GM18951 (cell line): ENCODE measurements around the gene AUTS2.

Source experiments
- POLR2A ChIP-seq: IDR thresholded peaks from 4 replicates; pipeline ENCODE4 v1.6.1; 2011; ENCODE audit warnings: mild to moderate bottlenecking; ENCODE audit not compliant: insufficient read length, insufficient read depth; ENCODE audit errors: extremely low read depth
- in situ Hi-C: fragments of 300-500 bp; cut with MboI; formaldehyde crosslinking; loops from one replicate; pipeline ENCODE4 v1.12.0; 2022; ENCODE audit warnings: low sequenced_read_pairs, mixed read lengths, inconsistent platforms; ENCODE audit not compliant: unreplicated experiment

Gene AUTS2

DNA sequence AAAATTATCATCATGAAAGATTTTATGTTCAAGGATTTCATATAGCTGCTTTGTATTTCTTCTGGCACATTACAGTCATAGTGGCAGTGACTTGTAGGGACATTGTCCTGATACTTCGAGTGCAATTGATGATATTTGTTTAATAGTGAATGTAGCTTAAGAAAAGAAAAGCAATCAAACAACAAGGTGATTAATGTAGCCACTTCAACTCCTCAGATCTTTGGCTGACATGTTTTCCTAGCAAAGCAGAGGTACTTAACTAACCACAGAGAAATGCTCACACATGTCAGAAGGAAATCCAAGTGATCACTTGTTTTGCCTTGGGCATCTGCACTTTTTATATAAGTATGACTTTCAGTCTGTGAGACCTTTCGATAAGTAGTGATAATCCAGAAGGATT, 470.3 kb downstream of the AUTS2 start:
- in situ Hi-C loops = no loop called here
- TF ChIP-seq POLR2A = no peak

DNA sequence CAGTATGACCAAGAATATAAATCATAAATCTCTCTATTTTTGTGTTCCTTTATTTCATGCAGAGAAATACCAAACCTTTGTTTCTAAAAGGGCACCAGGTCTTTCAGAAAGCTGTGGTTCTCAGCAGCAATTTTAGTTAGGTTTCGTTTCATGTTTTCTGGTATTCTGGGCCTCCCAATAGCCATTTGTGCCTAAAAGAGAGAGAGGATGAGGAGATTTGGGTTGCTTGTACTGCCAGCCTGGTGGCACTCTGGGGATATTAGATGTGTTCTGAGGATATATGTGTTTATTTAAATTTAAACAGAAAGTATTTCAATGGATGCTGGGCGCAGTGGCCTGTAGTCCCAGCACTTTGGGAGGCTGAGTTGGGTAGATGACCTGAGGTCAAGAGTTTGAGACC, 471.7 kb downstream of the AUTS2 start:
- TF ChIP-seq POLR2A = no peak
- in situ Hi-C loops = no loop called here

- in situ Hi-C loops = no loop called here
Observed at GRCh38 chr7:70071766-70072165, 473.5 kb downstream of the AUTS2 start.

GRCh38 chr7:70072220-70072619, 473.9 kb downstream of the AUTS2 start:
- no peak for TF ChIP-seq POLR2A
- in situ Hi-C loops = no loop called here

More at GRCh38 chr7:70071766-70072165, 473.5 kb downstream of the AUTS2 start:
- TF ChIP-seq POLR2A = no peak

- no peak for TF ChIP-seq POLR2A
- in situ Hi-C loops = no loop called here
Observed at GRCh38 chr7:70076325-70076724, 478.1 kb downstream of the AUTS2 start.

DNA sequence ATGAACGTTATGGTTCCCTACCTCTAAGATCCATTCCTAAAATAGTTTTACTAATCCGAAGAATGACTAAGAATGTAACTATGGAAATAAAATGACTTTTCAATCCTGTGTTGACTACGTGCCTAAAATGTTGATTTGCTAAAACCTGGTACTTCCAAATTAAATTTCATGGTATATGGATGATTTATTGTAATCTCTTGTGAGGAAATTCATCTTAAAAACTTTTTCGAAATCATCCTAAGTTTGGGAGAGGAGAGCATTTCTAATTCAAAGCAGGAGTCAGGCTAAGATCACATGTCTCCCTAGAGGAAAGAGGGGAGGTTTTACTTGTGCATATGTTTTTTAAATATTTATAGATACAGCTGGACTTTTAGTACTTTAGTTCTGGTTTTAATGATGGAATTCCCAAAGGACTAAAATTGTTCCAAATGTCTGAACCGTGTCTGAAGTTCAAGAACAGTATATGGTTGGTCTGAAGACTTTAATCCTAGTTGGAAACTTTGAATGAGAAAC, 483.9 kb downstream of the AUTS2 start:
- in situ Hi-C loops = no loop called here
- no peak for TF ChIP-seq POLR2A

DNA sequence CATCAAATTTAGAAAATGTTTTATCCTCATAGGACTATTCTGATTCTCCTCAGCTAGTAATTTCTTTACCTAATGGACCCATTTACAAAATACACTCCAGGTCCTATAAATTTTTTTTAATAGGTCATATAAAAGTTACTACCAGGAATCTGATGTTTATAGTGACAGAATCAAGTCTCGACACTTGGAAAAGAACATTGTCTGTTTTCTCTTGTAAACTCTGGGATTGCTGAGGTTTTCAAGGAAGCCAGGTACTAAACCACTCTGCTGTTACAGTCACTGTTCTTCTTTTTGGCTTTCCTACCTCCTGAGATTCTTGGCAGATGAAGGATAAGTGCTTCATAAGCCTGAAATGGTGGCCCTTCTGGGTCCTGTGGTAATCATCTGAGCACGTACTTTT, 493.1 kb downstream of the AUTS2 start:
- in situ Hi-C loops = no loop called here
- no peak for TF ChIP-seq POLR2A

DNA sequence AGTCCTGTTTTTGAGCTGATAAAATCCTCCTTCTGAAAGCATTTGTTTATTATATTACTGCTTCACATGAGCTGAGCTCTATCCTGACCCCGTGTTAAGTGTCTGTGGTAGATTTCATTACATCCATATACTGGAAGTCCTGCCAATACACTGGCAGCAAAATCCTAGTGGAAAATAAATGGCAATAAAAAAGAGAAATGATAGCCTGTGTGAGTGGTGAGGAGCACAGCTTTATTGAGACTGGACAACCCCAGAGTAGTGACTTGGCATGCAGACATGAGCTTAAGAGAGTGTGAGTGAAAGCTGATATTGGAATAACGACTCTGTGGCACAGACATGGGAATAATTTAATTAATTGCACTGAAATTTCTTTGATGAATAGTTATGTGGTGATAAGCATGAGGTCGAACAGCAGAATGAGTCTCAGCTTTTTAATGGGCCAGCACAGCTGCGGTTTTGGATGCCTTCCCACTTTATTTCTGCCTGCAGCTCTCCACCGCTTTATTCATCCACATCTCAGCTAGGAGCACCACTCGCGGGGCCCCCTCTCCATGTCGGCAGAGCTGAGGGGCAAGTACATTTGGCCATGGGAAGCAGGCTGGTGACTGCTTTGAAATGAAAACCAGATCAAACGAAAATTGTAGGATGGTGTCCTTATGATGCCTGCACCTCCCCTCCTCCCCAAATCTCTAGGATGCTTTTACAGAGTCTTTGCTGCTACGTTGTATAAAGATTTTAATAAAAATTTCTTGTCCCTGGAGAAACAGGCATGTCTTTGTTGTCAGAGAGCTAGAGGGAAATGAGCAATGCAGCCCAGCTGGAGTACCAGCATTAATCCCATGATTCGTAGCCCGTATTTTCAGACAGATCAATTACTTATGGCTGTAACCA, 494.3 kb downstream of the AUTS2 start:
- no peak for TF ChIP-seq POLR2A
- in situ Hi-C loops = no loop called here

DNA sequence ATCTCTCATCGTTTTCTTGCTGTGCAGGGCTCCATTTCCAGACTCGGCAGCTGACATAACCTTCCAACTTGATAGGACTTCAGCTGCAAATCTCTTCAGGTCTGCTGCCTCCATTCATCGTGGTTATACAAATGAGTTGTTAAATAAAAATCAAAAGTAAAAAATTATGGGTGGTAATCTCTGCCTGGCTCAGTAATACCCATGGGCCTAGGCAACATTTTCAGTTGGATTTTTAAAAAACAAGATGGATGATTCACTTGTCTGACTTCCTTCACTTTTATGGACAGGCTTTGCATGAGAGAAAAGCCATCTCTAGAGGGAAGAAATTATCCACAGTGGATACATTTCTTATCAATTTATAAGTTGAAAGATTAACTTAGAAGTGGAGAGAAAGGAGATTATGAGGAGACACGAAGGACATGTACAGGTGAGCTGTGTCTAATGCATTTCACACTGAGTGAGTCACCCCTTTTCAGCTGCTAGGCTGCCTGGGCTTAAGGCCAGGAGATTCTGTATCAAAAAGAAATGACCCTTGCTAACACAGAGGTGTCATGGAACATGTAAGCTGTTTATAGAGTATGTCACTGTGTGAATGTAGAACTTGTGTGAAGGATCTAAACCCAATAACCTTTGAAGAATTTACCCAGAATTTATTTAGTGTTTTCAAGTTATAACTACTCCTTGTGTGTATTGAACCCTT, 495.1 kb downstream of the AUTS2 start:
- in situ Hi-C loops = no loop called here

DNA sequence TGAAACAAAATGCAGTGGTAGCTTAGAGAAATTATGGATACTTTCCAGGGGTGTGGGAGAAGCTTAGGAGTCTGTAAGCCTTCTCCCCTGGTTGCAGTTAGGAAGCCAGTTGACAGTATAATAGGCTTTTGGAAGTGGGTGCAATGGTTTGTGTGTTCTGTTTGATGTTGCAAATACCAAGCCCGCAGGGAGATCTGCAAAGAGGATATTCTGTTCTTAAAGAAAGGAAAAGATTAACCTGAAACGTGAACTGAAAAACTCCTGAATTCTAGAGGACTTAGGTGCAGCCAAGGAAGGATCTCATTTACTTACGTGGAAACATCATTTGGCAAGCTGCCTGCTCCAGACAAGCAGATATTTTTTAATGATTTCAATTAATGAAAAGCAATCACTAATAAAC, 496.6 kb downstream of the AUTS2 start:
- in situ Hi-C loops = no loop called here
- no peak for TF ChIP-seq POLR2A

More for the DNA sequence above, 495.1 kb downstream of the AUTS2 start:
- no peak for TF ChIP-seq POLR2A

- no peak for TF ChIP-seq POLR2A
- in situ Hi-C loops = no loop called here
Observed at GRCh38 chr7:70097645-70098044, 499.4 kb downstream of the AUTS2 start.

DNA sequence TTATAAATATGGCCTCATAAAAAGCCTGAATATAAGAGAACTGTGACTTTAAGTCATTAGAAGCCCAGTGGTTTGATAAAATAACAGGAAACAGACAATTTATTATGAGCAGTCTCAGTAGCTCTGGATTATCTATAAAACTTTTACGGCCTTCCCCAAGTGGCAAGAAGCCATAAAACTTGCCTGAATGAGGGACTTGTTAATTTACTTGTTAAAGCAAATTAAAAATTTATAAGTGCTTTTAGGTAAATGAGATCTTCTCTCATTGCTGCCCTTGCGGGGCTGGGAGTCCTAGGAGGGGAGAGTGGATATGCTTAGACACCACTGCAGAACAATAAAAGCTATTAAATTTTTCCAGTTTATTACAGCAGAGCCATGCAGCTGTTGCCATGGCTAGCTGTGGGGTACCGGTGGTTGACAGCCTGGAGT, 499.9 kb downstream of the AUTS2 start:
- no peak for TF ChIP-seq POLR2A

GRCh38 chr7:70098905-70099672, 500.8 kb downstream of the AUTS2 start:
- TF ChIP-seq POLR2A = no peak
- in situ Hi-C loops = no loop called here

More for the DNA sequence above, 499.9 kb downstream of the AUTS2 start:
- in situ Hi-C loops = no loop called here
